HG03196 (cell line): ENCODE measurements around the gene DNAJB8.

Source experiments
- ATAC-seq: cut with Tn5 transposase; IDR thresholded peaks from one replicate; pipeline ENCODE4 v1.9.1; 2021; ENCODE audit not compliant: unreplicated experiment

The DNAJB8 gene

DNA sequence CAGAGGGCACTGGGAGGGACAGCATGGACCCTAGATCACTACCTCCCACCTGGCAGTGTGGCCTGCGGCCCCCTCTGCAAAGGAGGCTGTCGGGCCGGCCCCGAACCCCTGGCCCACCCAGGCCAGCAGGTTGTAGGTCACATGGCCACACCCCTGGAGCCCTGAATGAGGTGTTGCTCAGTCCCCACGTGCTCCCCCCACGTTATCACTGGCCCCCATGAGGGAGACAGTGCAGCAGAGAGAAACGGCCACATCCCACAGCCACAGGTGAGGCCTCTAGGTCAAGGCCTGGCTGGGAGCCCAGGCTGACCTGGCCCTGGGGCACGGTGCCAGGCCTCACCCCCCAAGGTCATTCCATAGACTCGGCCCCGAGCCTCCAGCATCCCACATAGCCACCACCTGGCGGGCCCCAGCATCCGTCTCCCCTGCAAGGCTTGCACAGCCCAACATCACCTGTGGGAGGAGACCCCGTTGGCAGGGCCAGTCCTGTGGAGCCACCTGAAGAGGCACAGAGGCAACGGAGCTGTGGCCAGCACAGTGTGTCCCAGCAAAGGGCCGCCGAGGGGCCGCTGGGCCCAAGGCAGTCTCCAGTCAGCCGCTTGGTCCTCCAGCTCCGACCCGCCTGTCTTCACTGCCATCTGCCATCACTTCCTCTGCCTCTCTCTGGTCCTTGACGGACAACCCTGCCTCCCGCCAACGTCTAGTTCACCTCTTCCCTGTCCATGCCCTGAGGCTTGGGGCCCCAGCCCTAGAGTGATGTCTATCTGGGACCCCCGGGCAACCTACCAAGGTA is 53.1 kb downstream of the DNAJB8 start:
- ATAC-seq: no peak

DNA sequence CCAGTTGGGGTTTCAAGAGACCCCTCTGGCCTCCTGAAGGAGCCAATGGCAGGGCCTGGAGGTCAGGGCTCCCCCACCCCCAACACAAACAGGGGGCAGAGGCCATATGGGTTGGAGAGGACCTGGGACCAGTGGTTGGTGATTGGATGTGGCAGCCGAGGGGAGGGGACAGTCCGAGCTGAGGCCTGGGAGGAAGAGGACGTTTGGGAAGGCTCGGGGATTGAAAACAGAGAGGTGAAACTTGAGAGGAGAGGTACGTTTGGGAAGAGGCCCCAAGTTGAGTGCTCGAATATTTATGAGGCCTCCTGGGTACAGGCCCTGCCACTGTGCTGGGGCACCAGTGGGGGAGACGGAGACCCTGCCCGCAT is 53.7 kb downstream of the DNAJB8 start:
- ATAC-seq: no peak
